Ishikawa (cell line): Measurements from ENCODE around the gene EEF1AKMT3.

Source experiments
- CEBPB ChIP-seq: IDR thresholded peaks from 2 replicates; pipeline ENCODE4 v1.6.1; 2012
- CREB1 ChIP-seq: IDR thresholded peaks from 2 replicates; pipeline ENCODE4 v1.6.1; 2012; ENCODE audit warnings: low read depth
- EP300 ChIP-seq: IDR thresholded peaks from 2 replicates; pipeline ENCODE4 v1.6.1; 2012; ENCODE audit warnings: borderline replicate concordance
- REST ChIP-seq: IDR thresholded peaks from 2 replicates; pipeline ENCODE4 v1.6.1; 2012; ENCODE audit warnings: low read depth, mild to moderate bottlenecking
- TAF1 ChIP-seq: IDR thresholded peaks from 2 replicates; pipeline ENCODE4 v1.6.1; 2012; ENCODE audit warnings: low read depth, mild to moderate bottlenecking
- TEAD4 ChIP-seq: IDR thresholded peaks from 2 replicates; pipeline ENCODE4 v1.6.1; 2012
- TF ChIP-seq, protein P1 (sequence below): IDR thresholded peaks from 2 replicates; pipeline ENCODE4 v1.6.1; 2012

- TF ChIP-seq EP300 (no peak), TAF1 (no peak), TEAD4 (0 out of 2 replicates have a peak, but pooled peaks have one; percentile 11), CREB1 (no peak), CEBPB (no peak), REST (peak; percentile 86)
- TF ChIP-seq, protein P1, sequence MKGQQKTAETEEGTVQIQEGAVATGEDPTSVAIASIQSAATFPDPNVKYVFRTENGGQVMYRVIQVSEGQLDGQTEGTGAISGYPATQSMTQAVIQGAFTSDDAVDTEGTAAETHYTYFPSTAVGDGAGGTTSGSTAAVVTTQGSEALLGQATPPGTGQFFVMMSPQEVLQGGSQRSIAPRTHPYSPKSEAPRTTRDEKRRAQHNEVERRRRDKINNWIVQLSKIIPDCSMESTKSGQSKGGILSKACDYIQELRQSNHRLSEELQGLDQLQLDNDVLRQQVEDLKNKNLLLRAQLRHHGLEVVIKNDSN, result no peak
These were observed 45.3 kb upstream of the EEF1AKMT3 start for GRCh38 chr12:57726884-57727757.
